Activated CD4-positive, alpha-beta T cell treated with anti-CD3 and anti-CD28 coated beads, Interleukin-2, amount 10 ng/mL, durations not matched to agents 24 days and 14 days (primary cell): Measurements from ENCODE around the gene DIPK1C. TPM values are rescaled to one million over a fixed set of nuclear protein-coding genes. Genes with fewer than 3 reads are reported as not detected.

ENCODE experiments used
- DNase-seq: peaks from one replicate; pipeline ENCODE4 v3.0.0; 2022
- H3K27ac Mint-ChIP-seq: one replicate; pipeline ENCODE4 v1.8.0; 2022; ENCODE audit warnings: mild to moderate bottlenecking, mixed read lengths
- H3K27me3 Mint-ChIP-seq: one replicate; pipeline ENCODE4 v1.8.0; 2022; ENCODE audit warnings: mixed read lengths
- H3K36me3 Mint-ChIP-seq: one replicate; pipeline ENCODE4 v1.8.0; 2022; ENCODE audit warnings: low read depth, mild to moderate bottlenecking, mixed read lengths
- H3K4me1 Mint-ChIP-seq: one replicate; pipeline ENCODE4 v1.8.0; 2021; ENCODE audit warnings: mixed read lengths
- H3K4me3 Mint-ChIP-seq: one replicate; pipeline ENCODE4 v1.8.0; 2022; ENCODE audit warnings: mild to moderate bottlenecking, moderate library complexity, mixed read lengths
- H3K9me3 Mint-ChIP-seq: one replicate; pipeline ENCODE4 v1.8.0; 2021; ENCODE audit warnings: mixed read lengths
- intact Hi-C: fragments of 100-400 bp; cut with micrococcal nuclease; formaldehyde crosslinking; loops from one replicate; pipeline ENCODE4 v1.15.1; 2023
- total RNA-seq: library from RNA; stranded (reverse); gene quantifications from 2 replicates; pipeline ENCODE4 v1.2.3, GENCODE V29; 2022

The DIPK1C gene
- total RNA-seq, 1 donor from 2014 or later: not detected

DNA sequence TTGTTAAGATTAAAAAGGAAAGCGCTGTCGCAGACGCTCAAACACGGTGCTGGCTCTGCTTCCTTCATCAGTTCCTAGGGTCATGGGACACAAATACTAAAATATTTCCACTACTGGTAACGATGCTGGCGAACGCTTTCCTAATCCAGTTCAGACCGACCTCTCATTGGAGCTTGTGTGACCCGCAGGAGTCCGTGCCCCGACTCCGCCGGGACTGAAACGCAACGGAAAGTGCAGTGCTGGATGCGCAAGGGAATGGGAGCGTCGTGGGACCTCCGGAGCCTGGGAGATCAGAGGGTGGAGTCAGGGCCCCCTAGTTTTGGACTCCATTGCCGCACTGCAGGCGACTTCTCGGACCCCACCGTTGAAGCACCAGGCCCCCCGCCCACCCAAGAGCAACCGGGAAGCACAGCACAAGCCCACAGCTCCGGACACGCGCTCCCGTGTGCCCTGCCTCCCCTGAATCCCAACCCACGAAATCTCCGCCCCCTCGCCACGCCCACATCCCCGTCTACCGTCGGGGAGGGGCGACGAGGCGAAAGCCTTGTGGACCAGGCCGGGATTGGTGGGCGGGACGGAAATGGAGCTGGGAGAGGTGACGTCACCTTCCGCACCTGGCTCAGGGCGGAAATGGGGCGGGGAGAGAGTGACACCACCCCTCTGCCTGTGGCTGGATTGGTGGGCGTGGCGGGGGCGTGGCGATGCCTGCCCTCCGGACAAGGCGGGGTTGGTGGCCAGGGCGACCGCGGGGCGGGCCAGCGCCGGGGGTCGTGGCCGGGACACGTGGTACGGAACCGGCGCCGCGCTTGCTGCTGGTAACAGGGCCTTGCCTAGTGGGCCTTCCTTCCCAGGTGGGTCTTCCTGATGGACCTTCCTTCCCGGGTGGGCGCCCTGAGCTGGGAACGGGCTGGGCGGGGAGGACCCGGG is 38.7 kb upstream of the DIPK1C start, which contains the start of gene CNDP2:
TSS of gene CNDP2 (plus strand) at position 783 of the 927 bp plus-strand sequence. CDS start 3,611 bp downstream, outside the sequence.
- no peaks in the 10 kb centered on the region for H3K9me3 Mint-ChIP-seq
- H3K36me3 Mint-ChIP-seq: peaks cover 21% of the 10 kb centered on the region
- peaks cover 12% of the 10 kb centered on the region for H3K27me3 Mint-ChIP-seq
- DNase-seq: peak; percentile 100
- peaks cover 42% of the 10 kb centered on the region for H3K4me1 Mint-ChIP-seq
- peak within 1 kb of the TSS; percentile 90 for H3K4me3 Mint-ChIP-seq
- intact Hi-C loops: loop anchor here (2.0 to 5.0 kb wide), 3 partner anchors 57 to 434 kb away; no protein-coding TSS in a partner anchor
- H3K27ac Mint-ChIP-seq: peak within 1 kb of the TSS; percentile 100

DNA sequence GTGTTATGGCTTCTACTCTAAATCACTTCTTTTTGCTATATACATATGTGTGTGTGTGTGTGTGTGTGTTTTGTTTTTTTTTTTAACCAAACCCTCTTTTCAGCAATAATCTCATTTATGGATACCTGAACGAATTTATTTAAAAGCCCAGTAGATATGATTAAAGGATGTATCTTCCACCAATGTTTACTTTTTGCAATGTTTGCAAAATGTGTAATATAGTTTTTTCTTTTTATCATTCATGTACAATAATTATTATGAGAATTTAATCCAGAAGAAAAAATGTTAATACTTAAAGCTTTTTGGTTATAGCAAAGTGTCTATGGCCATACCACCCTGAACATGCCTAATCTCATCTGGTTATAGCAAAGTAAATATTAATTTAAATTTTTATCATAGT is 37.4 kb upstream of the DIPK1C start:
- Mint-ChIP-seq H3K4me1 (peaks cover 34% of the 10 kb centered on the region), H3K27ac (no peak overlapping the region), H3K4me3 (no peak overlapping the region), H3K9me3 (no peaks in the 10 kb centered on the region), H3K27me3 (peaks cover 15% of the 10 kb centered on the region), H3K36me3 (peaks cover 13% of the 10 kb centered on the region)
- intact Hi-C loops: loop anchor here (2.0 kb wide), 1 partner anchor 58 kb away; no protein-coding TSS in a partner anchor
- DNase-seq: no peak

DNA sequence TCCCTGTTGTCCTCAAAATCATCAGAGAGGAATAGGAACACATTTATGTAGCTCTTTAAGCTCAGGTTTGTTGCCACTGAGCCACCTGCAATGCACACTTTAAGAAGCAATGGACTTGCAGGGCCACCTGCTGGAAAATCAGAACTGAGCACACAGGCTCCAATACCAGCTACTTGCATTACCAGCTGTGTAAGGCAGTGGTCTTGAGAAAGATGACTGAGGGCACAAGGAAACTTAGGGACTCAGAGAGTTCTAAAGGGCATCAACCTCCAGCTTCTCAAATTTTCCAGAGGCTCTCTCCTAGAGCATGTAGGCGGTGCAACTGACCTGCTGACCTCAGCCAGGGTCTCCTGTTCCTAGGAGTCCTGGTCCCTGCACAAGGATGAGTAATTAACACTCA is 36.6 kb upstream of the DIPK1C start:
- Mint-ChIP-seq H3K4me1 (peaks cover 28% of the 10 kb centered on the region), H3K9me3 (no peaks in the 10 kb centered on the region), H3K27me3 (peaks cover 20% of the 10 kb centered on the region), H3K27ac (no peak overlapping the region), H3K36me3 (peaks cover 9% of the 10 kb centered on the region), H3K4me3 (no peak overlapping the region)
- peak; percentile 89 for DNase-seq
- intact Hi-C loops: loop anchor here (1.0 to 2.0 kb wide), 3 partner anchors 59 to 297 kb away; no protein-coding TSS in a partner anchor

DNA sequence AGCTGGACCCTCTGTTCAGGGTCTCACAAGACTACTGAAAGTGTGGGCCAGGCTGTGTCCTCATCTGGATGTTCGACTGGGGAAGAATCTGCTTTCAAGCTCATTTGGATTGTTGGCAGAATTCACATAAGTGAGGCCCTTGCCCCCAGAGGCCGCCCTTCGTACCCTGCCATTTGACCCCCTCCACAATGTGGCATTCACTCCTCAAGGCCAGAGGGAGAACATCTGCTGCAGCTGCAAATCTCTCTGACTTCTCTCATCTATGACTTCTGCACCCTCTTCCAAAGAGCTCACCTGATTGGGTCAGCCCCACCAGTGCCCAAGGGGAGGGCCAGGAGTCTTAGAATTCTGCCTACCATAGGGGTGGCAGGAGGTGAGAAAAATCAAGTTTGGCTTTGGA is 35.2 kb upstream of the DIPK1C start:
- Mint-ChIP-seq H3K27me3 (peaks cover 23% of the 10 kb centered on the region), H3K4me1 (peaks cover 14% of the 10 kb centered on the region), H3K9me3 (no peaks in the 10 kb centered on the region), H3K4me3 (no peak overlapping the region), H3K36me3 (peaks cover 6% of the 10 kb centered on the region), H3K27ac (no peak overlapping the region)
- intact Hi-C loops: no loop called here
- no peak for DNase-seq

DNA sequence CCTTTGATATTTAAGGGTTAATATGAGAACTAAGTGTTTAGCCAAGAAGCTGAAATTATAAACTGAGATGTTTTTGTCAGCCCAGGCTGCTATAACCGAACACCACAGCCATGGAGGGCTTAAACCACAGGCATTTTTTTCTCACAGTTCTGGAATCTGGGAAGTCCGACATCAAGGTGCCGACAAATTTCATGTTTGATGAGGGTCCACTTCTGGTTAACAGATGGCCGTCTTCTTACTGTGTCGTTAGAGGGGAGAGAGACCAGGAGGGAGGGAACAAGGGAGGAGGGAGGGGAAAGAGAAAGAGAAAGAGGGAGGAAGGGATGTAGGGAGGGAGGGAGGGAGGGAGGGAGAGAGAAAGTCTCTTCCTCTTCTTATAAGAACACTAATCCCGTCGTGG is 32.6 kb upstream of the DIPK1C start:
- DNase-seq: no peak
- H3K4me3 Mint-ChIP-seq: no peak overlapping the region
- intact Hi-C loops: no loop called here
- peaks cover 23% of the 10 kb centered on the region for H3K27me3 Mint-ChIP-seq
- H3K27ac Mint-ChIP-seq: no peak overlapping the region
- H3K4me1 Mint-ChIP-seq: peaks cover 17% of the 10 kb centered on the region
- no peaks in the 10 kb centered on the region for H3K36me3 Mint-ChIP-seq
- no peaks in the 10 kb centered on the region for H3K9me3 Mint-ChIP-seq

DNA sequence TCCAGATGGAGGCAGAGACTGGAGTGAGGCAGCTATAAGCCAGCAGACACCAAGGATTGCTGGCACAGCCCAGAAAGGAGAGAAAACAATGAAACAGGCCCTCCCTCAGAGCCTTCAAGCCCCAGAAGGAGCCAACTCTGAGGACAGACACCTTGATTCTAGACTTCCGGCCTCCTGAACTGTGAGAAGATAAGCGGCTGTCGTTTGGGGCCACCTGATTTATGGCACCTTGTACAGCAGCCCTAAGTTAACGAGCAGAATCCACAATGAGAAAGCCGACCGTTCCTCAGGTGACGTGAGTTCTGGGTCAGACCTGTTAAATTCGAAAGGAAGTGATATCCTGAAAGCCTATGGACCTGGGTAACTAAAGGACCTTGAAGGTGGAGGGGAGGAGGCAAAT is 31.8 kb upstream of the DIPK1C start:
- H3K36me3 Mint-ChIP-seq: no peaks in the 10 kb centered on the region
- peaks cover 21% of the 10 kb centered on the region for H3K27me3 Mint-ChIP-seq
- H3K4me1 Mint-ChIP-seq: peaks cover 19% of the 10 kb centered on the region
- intact Hi-C loops: no loop called here
- H3K4me3 Mint-ChIP-seq: no peak overlapping the region
- no peak overlapping the region for H3K27ac Mint-ChIP-seq
- no peaks in the 10 kb centered on the region for H3K9me3 Mint-ChIP-seq
- DNase-seq: no peak

DNA sequence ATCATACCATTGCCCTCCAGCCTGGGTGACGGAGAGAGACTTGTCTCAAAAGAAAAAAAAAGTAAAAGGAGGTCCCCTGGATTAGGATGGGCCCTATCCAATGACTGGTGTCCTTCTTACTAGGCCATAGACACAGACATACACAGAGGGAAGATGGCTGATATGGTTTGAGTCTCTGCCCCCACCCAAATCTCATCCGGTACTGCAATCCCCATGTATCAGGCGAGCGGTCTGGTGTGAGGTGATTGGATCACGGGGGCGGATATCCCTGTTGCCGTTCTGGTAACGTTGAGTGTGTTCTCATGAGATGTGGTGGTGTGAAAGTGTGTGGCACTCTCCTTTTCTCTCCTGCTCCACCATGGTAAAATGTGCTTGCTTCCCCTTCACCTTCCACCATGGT is 31.2 kb upstream of the DIPK1C start:
- H3K4me1 Mint-ChIP-seq: peaks cover 15% of the 10 kb centered on the region

DNA sequence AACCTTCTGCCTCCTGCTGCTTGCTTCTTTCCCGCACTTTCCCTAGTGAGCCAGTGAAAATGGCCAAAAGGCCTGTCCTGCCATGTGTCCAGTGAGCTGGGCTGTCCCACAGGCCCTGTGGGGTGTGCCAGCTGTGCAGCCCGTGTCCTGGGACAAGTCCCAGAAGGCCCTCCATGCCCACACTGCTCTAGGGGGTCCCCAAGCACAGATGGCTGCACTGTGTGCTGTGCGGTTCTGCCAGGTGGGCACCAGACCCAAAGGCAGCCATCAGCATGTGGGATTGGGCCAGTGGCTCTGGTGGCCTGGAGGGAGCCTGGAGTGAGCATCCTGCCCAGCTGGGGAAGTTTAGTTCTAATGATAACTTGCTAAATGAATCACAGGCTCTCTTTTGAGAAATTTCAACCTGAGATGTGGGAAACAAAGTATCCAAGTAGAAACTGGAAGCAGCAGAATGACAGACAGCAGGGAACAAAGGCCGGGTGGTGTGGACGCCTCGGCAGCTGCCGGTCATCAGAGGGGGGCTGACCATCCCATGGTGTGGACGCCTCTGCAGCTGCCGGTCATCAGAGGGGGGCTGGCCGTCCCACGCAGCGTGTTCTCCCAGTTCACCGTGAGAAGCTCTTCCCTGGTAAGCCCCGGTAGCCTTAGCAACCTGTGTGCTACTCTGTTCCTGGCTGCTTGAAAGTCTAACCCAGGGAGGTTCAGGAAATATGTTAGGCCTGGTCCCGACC is 29.2 kb upstream of the DIPK1C start:
- H3K27ac Mint-ChIP-seq: peak overlapping the region; percentile 9
- peaks cover 16% of the 10 kb centered on the region for H3K27me3 Mint-ChIP-seq
- H3K4me3 Mint-ChIP-seq: no peak overlapping the region
- intact Hi-C loops: no loop called here
- peaks cover 15% of the 10 kb centered on the region for H3K4me1 Mint-ChIP-seq
- H3K36me3 Mint-ChIP-seq: no peaks in the 10 kb centered on the region
- DNase-seq: no peak
- H3K9me3 Mint-ChIP-seq: no peaks in the 10 kb centered on the region

More for the DNA sequence above, 31.2 kb upstream of the DIPK1C start:
- Mint-ChIP-seq H3K27me3 (peaks cover 18% of the 10 kb centered on the region), H3K36me3 (no peaks in the 10 kb centered on the region), H3K27ac (no peak overlapping the region), H3K9me3 (no peaks in the 10 kb centered on the region), H3K4me3 (no peak overlapping the region)
- DNase-seq: no peak
- intact Hi-C loops: no loop called here

DNA sequence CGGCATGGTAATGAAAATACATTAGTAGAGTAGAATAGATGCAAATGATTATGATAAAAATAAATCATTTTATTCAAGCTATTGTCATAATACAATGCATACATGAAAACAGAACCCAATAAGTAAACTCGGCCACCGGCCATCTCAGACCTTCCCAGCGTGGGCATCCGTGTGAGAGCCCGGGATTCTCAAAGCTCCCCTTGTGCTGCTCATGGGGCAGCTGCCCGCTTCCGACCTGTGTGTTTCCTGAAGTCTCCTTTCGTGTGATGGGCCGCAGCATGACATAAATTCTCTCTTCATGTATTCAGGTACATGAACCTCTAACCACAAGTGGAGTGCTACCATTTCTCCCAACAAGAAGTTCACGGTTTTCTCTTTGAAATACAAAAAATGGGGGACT is 25.6 kb upstream of the DIPK1C start:
- peaks cover 18% of the 10 kb centered on the region for H3K4me1 Mint-ChIP-seq
- H3K27ac Mint-ChIP-seq: no peak overlapping the region
- H3K9me3 Mint-ChIP-seq: no peaks in the 10 kb centered on the region
- DNase-seq: no peak
- H3K4me3 Mint-ChIP-seq: no peak overlapping the region
- peaks cover 6% of the 10 kb centered on the region for H3K27me3 Mint-ChIP-seq
- intact Hi-C loops: no loop called here
- no peaks in the 10 kb centered on the region for H3K36me3 Mint-ChIP-seq

DNA sequence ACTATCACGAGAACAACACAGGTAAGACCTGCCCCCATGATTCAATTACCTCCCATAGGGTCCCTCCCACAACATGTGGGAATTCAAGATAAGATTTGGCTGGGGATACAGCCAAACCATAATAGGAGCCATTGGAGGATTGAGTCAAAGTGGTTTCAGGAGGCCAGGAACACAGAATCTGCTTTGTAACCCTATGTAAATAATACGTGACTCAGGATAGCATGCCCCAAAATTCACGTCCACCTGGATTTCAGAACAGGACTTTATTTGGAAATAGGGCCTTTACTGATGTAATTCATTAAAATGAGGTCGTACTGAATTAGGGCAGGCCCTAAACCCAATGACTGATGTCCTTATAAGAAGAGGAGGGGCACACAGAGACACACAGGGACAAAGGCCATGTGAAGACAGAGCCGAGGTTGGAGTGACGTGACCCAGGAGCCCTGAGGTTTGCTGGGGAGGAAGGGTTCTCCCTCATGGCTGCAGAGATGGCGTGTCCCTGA is 23.1 kb upstream of the DIPK1C start:
- intact Hi-C loops: no loop called here
- H3K4me1 Mint-ChIP-seq: peaks cover 10% of the 10 kb centered on the region

DNA sequence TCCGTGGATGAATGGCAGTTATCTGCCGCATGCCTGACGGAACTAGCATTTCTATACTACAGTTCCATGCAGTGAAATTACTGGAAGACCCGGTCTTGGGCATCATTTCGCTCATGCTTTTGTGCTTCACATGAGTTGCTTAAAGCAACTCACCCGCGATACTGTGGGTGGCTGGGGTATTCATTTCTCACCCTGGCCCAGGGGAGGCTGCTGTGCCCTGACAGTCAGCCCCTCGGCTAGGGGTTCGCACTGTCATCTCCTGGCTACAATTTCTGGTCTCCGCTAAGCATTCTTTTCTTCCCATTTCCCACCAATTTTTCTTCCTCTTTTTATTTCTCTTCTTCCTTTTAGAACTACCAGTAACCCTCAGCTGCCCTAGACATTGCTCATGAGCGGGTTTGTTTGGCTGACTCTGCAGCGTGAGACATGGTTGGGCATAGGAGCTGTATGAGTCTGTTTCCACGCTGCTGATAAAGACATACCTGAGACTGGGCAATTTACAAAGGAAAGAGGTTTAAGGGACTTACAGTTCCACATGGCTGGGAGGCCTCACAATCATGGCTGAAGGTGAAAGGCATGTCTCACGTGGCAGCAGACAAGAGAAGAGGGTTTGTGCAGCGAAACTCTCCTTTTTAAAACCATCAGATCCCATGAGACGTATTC is 22.5 kb upstream of the DIPK1C start:
- no peak overlapping the region for H3K27ac Mint-ChIP-seq
- H3K27me3 Mint-ChIP-seq: peaks cover 5% of the 10 kb centered on the region
- intact Hi-C loops: loop anchor here (5.0 kb wide), 1 partner anchor 87 kb away; no protein-coding TSS in a partner anchor
- H3K36me3 Mint-ChIP-seq: no peaks in the 10 kb centered on the region
- no peaks in the 10 kb centered on the region for H3K9me3 Mint-ChIP-seq
- no peak for DNase-seq
- H3K4me3 Mint-ChIP-seq: no peak overlapping the region
- peaks cover 6% of the 10 kb centered on the region for H3K4me1 Mint-ChIP-seq

More for the DNA sequence above, 23.1 kb upstream of the DIPK1C start:
- H3K36me3 Mint-ChIP-seq: no peaks in the 10 kb centered on the region
- H3K9me3 Mint-ChIP-seq: no peaks in the 10 kb centered on the region
- H3K27me3 Mint-ChIP-seq: peaks cover 5% of the 10 kb centered on the region
- no peak overlapping the region for H3K4me3 Mint-ChIP-seq
- H3K27ac Mint-ChIP-seq: no peak overlapping the region
- DNase-seq: no peak

DNA sequence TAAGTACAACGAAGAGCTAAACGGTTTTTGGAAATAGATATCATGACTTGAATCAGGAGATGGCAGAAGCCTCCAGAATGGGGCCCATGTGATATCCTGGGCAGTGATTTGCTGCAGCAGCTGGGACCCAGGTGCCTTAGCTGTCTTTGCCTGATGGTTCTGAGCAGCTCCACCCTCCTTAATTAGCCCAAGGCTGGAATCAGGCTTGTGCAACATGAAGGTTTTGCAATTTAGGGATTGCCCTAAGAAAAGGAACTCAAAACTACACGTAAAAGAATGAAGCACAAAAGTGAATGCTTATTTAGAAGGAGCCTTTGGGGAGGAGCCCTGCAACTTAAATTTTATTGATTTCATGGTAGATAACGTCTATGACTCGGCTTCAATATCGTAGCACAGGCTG is 21.8 kb upstream of the DIPK1C start:
- no peak overlapping the region for H3K27ac Mint-ChIP-seq
- no peak for DNase-seq
- no peaks in the 10 kb centered on the region for H3K9me3 Mint-ChIP-seq
- peaks cover 5% of the 10 kb centered on the region for H3K27me3 Mint-ChIP-seq
- H3K4me1 Mint-ChIP-seq: peaks cover 4% of the 10 kb centered on the region
- H3K36me3 Mint-ChIP-seq: no peaks in the 10 kb centered on the region
- no peak overlapping the region for H3K4me3 Mint-ChIP-seq
- intact Hi-C loops: loop anchor here (5.0 kb wide), 1 partner anchor 87 kb away; no protein-coding TSS in a partner anchor

DNA sequence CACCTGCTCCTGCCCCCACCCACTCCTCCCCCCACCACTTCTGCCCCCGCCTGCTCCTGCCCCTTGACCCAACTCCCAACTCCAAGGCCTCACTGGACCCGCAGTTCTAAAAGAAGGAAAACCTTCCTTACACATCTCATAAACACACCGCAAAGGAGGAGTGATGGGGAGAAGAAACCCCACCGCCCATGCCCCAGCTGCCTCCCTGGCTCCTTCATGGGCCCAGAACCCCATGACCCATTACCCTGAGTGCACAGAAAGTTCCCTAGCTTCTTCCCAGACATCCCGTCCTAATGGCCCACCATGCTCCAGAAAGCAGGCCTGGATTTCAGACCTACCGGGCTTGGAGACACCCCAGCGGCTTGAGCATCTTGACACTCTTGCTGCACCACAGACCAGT is 21.2 kb upstream of the DIPK1C start:
- Mint-ChIP-seq H3K4me1 (peaks cover 4% of the 10 kb centered on the region), H3K36me3 (no peaks in the 10 kb centered on the region), H3K9me3 (no peaks in the 10 kb centered on the region), H3K27me3 (peaks cover 5% of the 10 kb centered on the region), H3K4me3 (no peak overlapping the region), H3K27ac (no peak overlapping the region)
- no peak for DNase-seq
- intact Hi-C loops: loop anchor here (5.0 kb wide), 1 partner anchor 86 kb away; no protein-coding TSS in a partner anchor
